NCI-H345 treated with DMSO at 0.1 percent for 48 hours (cell line): ENCODE results near the gene COL12A1.

Experiments
- DNase-seq: peaks from one replicate; lab custom pipeline; 2025; ENCODE audit not compliant: unreplicated experiment; lab: John Stamatoyannopoulos, UW

COL12A1 gene

DNA sequence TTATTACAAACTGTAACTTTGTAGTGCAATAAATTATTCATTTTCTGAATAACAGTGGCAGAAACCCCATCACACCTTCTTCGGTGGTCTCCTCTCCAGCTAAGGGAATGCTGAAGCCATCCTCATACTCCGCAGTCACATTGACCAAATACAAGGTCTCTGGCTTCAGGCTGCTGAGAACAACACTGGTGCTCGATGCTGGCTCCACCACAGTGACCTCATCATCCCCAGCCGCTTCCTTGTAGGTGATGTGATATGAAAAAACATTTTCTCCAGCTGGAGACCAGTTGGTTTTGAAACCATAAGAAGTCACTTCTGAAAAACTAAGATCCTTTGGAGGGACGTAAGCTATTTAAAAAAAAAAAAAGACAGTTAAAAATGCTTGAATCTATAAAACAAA lies 25.0 kb downstream of the COL12A1 start:
- no peak for DNase-seq

- no peak for DNase-seq
Measured at GRCh38 chr6:75178757-75179156, 27.1 kb downstream of the COL12A1 start.

GRCh38 chr6:75176076-75176582 lies 29.7 kb downstream of the COL12A1 start:
- no peak for DNase-seq

DNA sequence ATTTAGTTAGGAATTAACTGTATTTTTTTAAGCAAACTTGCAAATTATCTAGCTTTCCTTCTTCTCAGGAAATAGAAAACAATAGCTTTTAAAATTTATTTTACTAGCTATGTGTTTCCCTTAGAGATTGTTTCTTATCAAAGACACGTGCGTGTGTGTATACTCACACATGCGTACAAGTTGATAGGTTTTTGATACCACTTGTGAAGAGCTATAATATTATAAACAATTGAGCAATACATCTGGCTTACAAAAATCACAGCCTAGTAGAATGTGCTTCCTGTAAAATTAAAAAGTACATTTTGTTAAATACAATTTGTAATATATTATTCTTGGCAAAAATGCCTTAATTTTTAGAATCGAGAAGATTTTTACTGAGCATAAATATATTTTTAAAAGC lies 33.9 kb downstream of the COL12A1 start:
- no peak for DNase-seq

- no peak for DNase-seq
Measured at GRCh38 chr6:75171567-75171966, 34.3 kb downstream of the COL12A1 start.

- DNase-seq, result no peak
Measured at GRCh38 chr6:75170691-75171560, 34.9 kb downstream of the COL12A1 start.

DNA sequence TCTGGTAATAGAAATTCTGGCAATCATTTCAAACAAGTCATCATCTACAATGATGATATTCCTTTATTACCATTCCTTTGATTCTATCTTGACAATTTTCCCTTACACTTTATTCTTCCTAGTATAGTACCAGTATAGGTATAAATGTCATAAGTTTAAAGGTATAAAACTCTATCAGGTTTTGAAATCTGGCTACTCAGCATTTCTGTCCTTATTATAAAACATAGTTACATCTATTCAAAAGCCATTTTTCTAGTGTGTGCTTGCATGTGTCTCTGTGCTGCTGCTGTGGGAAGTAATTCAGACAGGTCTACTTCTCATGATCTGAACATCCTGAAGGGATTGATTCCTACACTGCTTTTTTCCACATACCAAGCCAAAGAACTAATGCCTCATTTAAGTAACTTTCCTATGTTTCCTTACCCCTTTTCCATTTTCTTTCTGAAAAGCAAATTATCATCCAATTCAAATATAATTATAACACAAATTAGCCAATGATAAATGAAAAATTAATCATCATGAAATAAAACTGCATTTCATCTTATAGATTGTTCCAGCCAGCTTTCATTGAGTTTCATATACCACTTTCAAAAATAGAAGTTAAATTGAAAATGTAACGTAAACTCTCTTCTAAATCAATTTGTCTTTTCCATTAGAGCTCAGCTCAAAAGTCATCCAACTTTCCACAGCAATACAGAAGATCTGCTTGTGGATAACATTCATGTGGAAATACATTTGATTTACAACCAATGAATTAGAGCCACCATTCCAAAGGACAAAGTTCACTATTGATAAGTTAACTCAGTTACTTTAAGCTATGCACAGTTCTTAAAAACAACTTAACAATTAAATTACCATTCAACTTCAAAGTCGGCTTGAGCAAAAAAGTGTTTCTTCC lies 35.9 kb downstream of the COL12A1 start:
- no peak for DNase-seq

DNA sequence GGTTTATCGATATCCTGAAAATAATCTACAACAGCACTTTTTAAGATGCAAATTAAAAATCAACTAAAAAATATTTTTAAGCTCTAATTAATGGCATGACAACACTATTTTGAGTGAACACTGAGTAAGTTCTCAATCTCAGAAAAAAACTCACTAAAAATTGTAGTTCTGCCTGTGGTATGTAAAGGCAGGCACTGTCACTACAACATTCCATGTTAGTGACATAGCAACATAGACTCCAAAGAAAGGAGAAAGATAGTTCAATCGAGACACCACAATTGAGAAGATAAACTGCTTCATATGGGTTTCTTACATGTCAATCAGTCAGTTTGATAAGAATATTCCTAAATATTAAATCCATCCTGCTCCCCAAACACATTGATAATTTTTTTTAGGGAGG lies 38.0 kb downstream of the COL12A1 start:
- no peak for DNase-seq

- no peak for DNase-seq
Measured at GRCh38 chr6:75167325-75167724, 38.5 kb downstream of the COL12A1 start.

- no peak for DNase-seq
Measured at GRCh38 chr6:75166773-75167172, 39.1 kb downstream of the COL12A1 start.

GRCh38 chr6:75166236-75166635 lies 39.6 kb downstream of the COL12A1 start:
- no peak for DNase-seq

GRCh38 chr6:75158176-75158575 lies 47.7 kb downstream of the COL12A1 start:
- no peak for DNase-seq

GRCh38 chr6:75157336-75157735 lies 48.5 kb downstream of the COL12A1 start:
- no peak for DNase-seq

- no peak for DNase-seq
Measured at GRCh38 chr6:75156186-75156878, 49.5 kb downstream of the COL12A1 start.

- no peak for DNase-seq
Measured at GRCh38 chr6:75155631-75156030, 50.2 kb downstream of the COL12A1 start.

GRCh38 chr6:75154973-75155372 lies 50.9 kb downstream of the COL12A1 start:
- DNase-seq, result no peak

DNA sequence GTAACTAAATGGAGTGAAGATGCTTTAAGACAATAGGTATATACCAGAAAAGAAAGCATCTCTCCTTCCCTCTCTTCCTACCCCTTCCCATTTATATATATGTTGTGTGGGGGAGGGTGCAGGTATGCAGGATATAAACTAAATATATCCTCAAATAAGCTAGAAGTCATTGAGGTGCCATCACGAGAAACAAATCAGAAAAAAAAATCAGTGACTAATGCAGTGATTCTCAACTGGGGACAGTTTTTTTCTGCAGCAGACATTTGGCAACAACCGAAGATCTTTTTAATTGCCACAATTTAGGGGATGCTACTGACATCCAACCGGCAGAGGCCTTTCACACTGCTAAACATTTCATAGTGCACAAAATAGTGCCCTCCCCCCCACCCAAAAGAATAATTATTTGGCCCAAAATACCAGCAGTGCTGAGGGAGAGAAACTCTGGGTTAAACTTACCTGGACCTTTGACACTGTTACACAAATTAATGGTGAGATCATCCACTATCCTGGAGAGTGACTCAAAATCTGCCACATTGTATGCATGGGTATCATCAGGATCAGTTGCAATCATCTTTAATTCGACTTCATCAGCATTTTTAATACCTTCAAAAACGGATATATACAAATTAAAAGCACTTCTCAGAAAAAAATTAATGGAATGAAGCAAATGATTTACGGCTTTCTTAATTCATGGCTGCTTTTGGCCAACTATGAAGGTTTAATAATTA lies 55.0 kb downstream of the COL12A1 start:
- no peak for DNase-seq

GRCh38 chr6:75149696-75150095 lies 56.2 kb downstream of the COL12A1 start:
- DNase-seq, result no peak

DNA sequence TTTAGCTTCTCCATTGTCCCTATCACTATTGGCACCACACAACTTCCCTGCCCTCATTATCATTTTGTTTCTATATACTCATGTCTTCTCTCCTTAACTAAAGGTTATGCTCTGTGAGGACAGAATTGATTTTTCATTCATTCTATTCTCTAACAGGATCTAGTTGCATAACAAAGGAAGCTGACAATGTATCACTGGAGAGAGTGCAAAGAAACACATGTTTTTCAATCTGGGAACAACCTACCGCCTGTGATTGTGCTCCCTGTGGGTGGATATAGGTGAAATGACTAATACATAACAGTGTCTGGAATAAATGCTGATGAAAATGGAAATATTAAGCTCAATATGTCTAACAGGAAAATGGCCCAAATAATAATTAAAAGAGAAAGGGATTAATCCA lies 56.6 kb downstream of the COL12A1 start:
- DNase-seq, result no peak

- DNase-seq, result no peak
Measured at GRCh38 chr6:75147512-75147911, 58.3 kb downstream of the COL12A1 start.

GRCh38 chr6:75145976-75146375 lies 59.9 kb downstream of the COL12A1 start:
- DNase-seq, result no peak
